Hematopoietic multipotent progenitor cell treated with erythropoietin and hydrocortisone succinate and interleukin-3 and kit ligand, for 17 days (in vitro differentiated cells): Measurements from ENCODE around the gene ACSF2.
A peak's percentile ranks its signal among the peaks of the same experiment; 100 is the strongest.
"Not testable (repeated sequence)": the region's sequence is repeated elsewhere in the genome, so short reads cannot be mapped to it uniquely, and the experiment has no call there.

Source experiments
- DNase-seq: peaks from one replicate; pipeline ENCODE4 v3.0.0-alpha.2; 2015; ENCODE audit warnings: low spot score

Gene ACSF2

DNA sequence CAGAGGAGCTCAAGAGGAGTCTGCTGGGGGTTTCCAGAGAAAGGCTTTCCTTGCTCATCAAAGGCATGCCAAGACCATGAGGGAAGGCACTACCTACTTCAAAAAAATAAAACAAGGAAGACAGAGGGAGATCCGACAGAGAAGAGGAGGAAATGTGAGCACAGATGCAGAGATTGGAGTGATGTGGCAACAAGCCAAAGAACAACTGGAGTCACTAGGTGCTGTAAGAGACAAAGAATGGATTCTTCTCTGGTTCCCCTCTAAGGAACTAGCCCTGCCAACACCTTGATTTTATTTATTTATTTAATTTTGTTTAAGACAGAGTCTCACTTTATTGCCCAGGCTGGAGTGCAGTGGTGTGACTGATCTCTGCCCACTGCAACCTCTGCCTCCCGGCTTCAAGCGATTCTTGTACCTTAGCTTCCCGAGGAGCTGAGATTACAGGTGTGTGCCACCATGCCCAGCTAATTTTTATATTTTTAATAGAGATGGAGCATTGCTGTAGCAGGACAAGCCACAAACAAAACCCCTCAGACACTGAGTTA lies 13.8 kb upstream of the ACSF2 start:
- no peak for DNase-seq

DNA sequence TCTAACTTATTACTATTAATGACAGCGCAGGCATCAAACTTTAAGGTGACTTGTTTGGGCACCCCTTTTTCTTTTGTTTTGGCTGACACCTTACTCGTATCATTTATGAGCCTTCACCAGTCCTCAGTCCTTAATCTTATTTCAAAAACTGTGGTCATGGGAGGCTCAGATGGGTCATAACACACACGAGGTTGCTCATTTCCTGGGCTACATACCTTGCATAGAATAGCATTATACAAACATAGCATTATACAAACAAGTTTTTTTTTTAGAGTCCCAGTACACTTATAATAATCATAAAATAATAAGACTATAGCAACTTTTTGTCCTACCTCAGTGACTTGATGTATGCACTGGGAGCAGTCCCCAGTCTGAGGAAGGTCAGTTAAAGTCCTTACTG lies 11.2 kb upstream of the ACSF2 start:
- DNase-seq: no peak

- not testable (repeated sequence) for DNase-seq
Measured at GRCh38 chr17:50419577-50419976, 6.4 kb upstream of the ACSF2 start.

DNA sequence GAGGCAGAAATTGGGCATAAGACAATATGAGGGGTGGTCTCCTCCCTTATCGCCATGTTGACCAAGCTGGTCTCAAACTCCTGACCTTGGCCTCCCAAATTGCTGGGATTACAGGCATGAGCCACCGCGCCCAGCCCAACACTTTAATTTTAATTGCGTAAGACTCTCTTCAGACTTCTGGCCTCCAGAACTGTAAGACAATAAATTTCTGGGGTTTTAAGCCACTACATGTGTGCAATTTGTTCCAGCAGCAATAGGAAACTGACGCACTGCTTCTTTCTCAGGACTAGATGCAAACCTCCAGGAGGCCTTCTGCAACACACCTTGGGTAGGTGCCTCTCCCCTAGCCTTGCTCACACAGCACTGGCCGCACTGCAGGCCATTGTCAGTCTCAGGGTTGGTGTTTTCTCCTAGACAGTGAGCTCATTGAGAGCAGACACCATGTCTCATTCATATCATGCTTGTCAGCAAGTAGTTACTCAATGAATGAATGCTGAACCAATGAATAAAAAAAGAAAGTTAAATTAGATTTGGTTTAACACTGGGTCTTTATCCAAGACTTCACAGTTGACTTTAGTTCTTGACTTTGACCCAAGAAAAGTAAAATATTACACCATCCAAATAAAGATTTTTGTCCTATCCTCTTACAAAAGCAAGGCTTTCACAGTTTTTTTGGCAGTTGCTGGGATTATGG lies 5.5 kb upstream of the ACSF2 start:
- DNase-seq: no peak

DNA sequence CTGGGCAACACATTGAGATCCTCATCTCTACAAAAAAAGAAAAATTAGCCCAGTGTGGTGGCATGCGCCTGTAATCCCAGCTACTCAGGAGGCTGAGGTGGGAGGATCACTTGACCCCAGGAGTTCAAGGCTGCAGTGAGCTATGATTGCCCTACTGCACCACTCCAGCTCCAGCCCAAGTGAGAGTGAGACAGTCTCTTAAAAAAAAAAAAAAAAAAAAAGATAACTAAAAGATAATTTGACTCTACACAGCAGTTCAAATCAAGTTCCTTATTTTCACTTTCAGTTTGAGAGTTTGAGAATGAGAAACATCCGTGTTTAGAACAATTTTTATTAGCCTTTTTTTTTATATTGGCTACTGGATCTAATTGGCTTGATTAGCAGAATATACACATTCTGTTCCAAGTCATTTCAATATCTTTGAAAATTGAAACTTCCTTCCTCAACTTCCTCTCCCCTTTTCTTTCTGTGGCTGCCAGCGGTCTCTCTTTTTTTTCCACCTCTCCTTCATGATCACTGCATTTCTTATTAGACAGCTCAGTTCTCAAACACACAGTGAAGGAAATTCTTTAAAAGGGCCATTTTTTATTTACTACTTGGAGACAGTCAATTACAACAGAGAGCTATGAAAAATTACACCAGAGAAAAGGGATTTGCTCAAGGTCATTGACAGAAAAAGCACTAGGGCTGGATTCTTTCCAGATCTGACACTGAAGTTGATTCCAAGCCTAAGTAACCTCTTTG lies 4.5 kb upstream of the ACSF2 start:
- DNase-seq: peak; percentile 34

DNA sequence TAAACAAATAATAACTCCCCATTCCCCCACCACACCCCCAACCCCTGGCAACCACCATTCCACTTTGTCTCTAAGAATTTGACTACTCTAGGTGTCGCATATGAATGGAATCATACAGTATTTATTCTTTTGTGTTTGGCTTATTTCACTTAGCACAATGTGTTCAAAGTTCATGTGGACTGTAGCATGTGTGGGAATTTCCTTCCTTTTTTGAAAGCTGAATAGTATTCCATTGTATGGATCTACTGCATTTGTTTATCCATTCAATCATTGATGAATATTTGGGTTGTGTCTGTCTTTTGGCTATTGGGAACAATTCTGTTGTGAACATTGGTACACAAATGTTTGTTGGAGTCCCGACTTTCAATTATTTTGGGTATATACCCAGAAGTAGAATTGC lies 3.3 kb upstream of the ACSF2 start:
- DNase-seq: no peak

- DNase-seq: no peak
Measured at GRCh38 chr17:50423553-50424159, 2.4 kb upstream of the ACSF2 start.

GRCh38 chr17:50424246-50424995 lies 1.6 kb upstream of the ACSF2 start:
- DNase-seq: no peak

DNA sequence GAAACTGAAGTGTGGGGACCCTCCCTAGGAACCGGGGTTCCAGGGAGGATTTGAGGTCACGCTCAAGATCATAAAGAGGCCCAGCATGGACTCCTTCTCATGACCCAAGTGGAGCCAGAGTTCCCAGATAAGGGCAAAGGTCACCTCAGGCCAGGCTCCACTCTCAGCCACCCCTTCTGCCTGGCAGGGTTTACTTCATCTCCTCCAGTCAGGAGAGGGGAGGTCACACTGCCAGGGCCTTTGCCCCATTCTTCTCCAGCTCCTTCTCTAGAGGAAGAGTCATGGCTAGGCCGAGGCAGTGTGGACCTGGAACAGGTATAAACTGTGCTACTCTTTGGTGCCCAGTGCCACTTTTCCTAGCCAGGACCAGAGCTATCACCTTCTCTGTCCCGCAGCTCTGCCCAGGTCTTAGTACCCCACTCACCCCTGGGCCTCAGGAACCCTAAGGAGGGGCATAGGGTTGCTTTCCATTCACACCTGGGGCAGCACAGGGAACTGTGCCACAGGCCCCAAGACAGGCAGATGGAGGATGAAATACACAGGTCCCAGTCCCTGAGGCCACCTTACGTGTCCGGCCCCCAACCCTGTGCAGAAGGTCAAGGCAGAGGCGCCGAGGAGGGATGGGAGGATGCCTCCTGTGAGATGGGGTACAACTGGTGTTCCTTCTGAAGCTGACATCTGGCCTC lies 879 bp upstream of the ACSF2 start:
- DNase-seq: no peak

DNA sequence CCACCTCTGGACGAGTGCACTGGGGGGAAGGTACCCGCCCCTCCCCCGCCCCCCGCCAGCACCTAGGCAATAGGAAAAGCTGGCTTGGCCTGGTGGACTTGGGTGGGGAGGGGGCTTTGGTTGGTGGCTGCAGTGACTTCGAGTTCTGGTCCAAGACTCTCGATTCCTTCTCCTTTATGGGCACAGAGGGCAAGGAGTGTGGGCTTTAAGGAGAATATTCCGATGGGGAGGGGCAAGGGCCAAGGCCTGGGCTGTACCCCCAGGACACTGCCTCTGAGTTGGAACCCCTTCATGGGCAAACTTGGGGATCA lies 409 bp downstream of the ACSF2 start:
- no peak for DNase-seq

DNA sequence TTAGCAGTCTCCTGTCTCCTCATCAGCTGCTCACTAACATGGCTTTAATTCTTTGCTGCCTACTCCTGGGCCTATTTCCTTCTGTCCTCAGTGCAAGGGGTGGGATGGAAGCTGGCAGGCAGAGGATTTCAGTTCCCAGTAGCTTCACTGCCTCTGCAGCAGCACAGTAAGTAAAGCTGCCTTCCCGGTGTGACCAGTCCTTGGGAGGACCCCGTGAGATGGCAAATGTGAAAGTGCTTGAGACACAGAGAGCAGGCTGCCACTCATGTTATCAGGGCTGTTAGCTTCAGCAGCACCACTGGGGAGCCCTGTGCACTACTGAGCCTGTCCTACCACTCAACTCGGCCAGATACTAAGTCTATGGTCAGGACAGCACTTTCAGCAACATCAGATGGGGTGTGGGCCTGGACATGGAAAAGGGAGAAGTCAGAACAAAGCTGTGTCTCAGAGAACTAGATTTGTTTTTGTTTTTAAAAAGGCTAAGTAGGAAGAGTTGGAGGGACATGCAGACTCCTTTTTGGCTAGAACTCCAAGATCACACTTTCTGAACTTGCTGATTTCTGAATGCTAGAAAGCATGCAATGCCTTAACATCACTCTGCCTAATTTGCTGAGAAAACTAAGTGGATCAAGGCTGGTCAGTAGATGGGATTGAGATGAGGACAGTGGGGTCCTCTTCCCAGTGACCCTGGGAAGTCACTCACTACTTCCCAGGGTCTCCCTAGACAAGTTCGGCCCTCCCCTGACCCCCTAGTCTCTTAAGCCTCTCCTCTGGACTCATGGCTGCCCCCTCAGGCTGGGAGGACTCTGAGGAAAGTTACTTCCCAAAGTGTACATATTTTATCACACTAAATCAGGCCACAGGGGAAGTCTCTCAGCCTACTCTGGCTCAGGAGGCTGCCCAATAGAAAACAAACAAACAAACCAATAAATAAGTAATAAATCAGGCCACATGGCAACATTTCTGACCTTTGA lies 1.1 kb downstream of the ACSF2 start:
- DNase-seq: peak; percentile 25

- not testable (repeated sequence) for DNase-seq
Measured at GRCh38 chr17:50428126-50428525, 2.1 kb downstream of the ACSF2 start.

- no peak for DNase-seq
Measured at GRCh38 chr17:50428831-50429424, 2.9 kb downstream of the ACSF2 start.

GRCh38 chr17:50429793-50430192 lies 3.8 kb downstream of the ACSF2 start:
- no peak for DNase-seq

DNA sequence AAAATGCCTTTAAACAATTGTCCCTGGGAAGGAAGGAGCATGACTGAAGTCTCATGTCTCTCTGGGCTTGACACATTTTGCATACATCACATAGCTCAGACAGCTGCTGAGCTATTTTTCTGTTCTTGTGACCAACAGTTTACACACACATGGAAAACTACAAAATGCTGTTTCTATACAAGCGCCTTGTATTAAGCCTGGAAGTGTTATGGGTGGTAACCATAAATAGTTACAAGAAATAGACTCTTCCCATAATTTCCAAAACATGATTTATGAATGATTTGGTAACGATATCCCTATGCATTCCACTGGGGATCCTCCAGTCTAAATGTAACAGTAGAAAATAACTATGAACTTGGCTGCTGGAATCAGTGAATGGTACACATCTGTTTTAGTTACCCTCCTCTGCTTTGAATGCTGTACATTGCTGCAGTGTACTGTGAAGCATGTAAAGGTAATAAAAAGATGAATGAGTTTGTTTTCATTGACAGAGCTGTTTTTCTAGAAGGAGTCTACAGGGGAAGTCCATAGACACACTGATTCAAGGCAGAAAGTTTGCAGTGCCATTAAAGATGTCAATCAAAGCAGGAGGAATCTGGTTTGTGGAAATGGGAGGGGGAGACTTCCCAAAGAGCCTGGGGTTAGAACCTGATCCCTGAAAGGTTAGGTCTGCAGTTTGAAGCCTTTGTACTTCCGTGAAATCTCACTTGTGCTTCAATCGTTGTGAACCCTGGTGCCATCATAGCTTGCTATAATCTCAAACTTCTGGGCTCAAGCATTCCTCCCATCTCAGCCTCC lies 5.0 kb downstream of the ACSF2 start:
- no peak for DNase-seq

GRCh38 chr17:50432125-50432762 lies 6.2 kb downstream of the ACSF2 start:
- DNase-seq: no peak

- no peak for DNase-seq
Measured at GRCh38 chr17:50437409-50437808, 11.4 kb downstream of the ACSF2 start.

DNA sequence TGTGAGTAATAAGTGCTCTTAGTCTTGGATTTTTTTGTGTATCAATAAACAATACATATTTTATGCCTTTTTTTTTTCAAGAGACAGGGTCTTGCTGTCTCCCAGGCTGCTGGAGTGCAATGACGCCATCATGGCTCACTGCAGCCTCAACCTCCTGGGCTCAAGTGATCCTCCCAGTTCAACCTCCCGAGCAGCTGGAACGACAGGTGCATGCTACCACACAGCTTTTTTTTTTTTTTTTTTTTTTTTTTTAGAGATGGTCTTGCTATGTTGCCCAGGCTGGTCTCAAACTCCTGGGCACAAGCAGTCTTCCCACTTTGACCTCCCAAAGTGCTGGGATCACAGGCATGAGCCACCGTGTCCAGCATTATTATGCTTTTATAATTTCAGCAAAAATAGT lies 13.0 kb downstream of the ACSF2 start:
- DNase-seq: no peak
